Endometrial microvascular endothelial cells (primary cell): Measurements from ENCODE around the gene PLEKHM1. TPM values are rescaled to one million over a fixed set of nuclear protein-coding genes. Genes with fewer than 3 reads are reported as not detected.

ENCODE experiments used
- in situ Hi-C: cut with HindIII; loops from 2 replicates; pipeline ENCODE4 v1.10.0; 2017; ENCODE audit warnings: low sequenced_read_pairs, low pct_unique_long_range_greater_than_20kb; ENCODE audit errors: inconsistent ontology term
- total RNA-seq: library from RNA; depleted of rRNA; stranded (reverse); fragments of >200 nt; gene quantifications from one replicate; pipeline ENCODE4 v1.2.3, GENCODE V29; 2015; ENCODE audit errors: inconsistent ontology term

Gene PLEKHM1
- total RNA-seq, 1 donor from 2014 or later = 30.7 TPM

- in situ Hi-C loops = no loop called here
Observed at GRCh38 chr17:45410144-45411091, 80.1 kb downstream of the PLEKHM1 start.

GRCh38 chr17:45409659-45410076 lies 80.9 kb downstream of the PLEKHM1 start:
- in situ Hi-C loops = no loop called here

GRCh38 chr17:45408611-45409421 lies 81.7 kb downstream of the PLEKHM1 start:
- in situ Hi-C loops = no loop called here

GRCh38 chr17:45406107-45406506 lies 84.4 kb downstream of the PLEKHM1 start:
- in situ Hi-C loops = no loop called here

- in situ Hi-C loops = no loop called here
Observed at GRCh38 chr17:45405250-45406086, 85.1 kb downstream of the PLEKHM1 start.

GRCh38 chr17:45404870-45405249 lies 85.7 kb downstream of the PLEKHM1 start:
- in situ Hi-C loops = no loop called here

GRCh38 chr17:45403906-45404490 lies 86.5 kb downstream of the PLEKHM1 start:
- in situ Hi-C loops = no loop called here

- in situ Hi-C loops = no loop called here
Observed at GRCh38 chr17:45402916-45403315, 87.6 kb downstream of the PLEKHM1 start.

- in situ Hi-C loops = no loop called here
Observed at GRCh38 chr17:45398800-45399199, 91.7 kb downstream of the PLEKHM1 start.

- in situ Hi-C loops = no loop called here
Observed at GRCh38 chr17:45397796-45398195, 92.7 kb downstream of the PLEKHM1 start.

GRCh38 chr17:45396496-45397205 lies 93.9 kb downstream of the PLEKHM1 start:
- in situ Hi-C loops = no loop called here

GRCh38 chr17:45395569-45396415 lies 94.7 kb downstream of the PLEKHM1 start:
- in situ Hi-C loops = no loop called here

GRCh38 chr17:45394913-45395568 lies 95.5 kb downstream of the PLEKHM1 start:
- in situ Hi-C loops = no loop called here

GRCh38 chr17:45394564-45394912 lies 96.0 kb downstream of the PLEKHM1 start:
- in situ Hi-C loops = no loop called here

GRCh38 chr17:45394091-45394490 lies 96.4 kb downstream of the PLEKHM1 start:
- in situ Hi-C loops = no loop called here

GRCh38 chr17:45393411-45393810 lies 97.1 kb downstream of the PLEKHM1 start:
- in situ Hi-C loops = no loop called here

- in situ Hi-C loops = no loop called here
Observed at GRCh38 chr17:45391918-45392317, 98.6 kb downstream of the PLEKHM1 start.
